ENCODE measurements around the gene UBQLN4.

Gene UBQLN4

GRCh38 chr1:156020293-156021092 is 33.1 kb downstream of the UBQLN4 start, which contains the start of gene SSR2:
TSS of gene SSR2 (minus strand) at chr1:156020951. CDS start at chr1:156020167, 784 bp downstream.
- Histone ChIP-seq H3K4me1 (ENCODE audit: insufficient read depth, low read length, poor library complexity, severe bottlenecking) (peaks cover 12% of the 10 kb centered on the region), H3K4me2 (ENCODE audit: low read depth, low read length, poor library complexity, severe bottlenecking) (peak within 1 kb of the TSS; percentile 96), H4K20me1 (ENCODE audit: insufficient read depth, low read length, poor library complexity, severe bottlenecking) (peaks cover 18% of the 10 kb centered on the region), H3F3A (ENCODE audit: low read depth) (no peaks in the 10 kb centered on the region), H3K79me2 (ENCODE audit: insufficient read depth, low read length) (peaks cover 42% of the 10 kb centered on the region), H3K36me3 (ENCODE audit: insufficient read depth, low read length) (peaks cover 8% of the 10 kb centered on the region; the same call in 1 of the 2 replicates), H3K27me3 (ENCODE audit: insufficient read depth, low read length, poor library complexity, severe bottlenecking) (no peaks in the 10 kb centered on the region), H2AFZ (ENCODE audit: low read length) (peak within 1 kb of the TSS; percentile 79), H3K9me2 (replicated peaks; ENCODE audit: low read depth, low read length) (no peaks in the 10 kb centered on the region), H3K9me3 (ENCODE audit: insufficient read depth, low read depth, low read length) (no peaks in the 10 kb centered on the region), H3K4me3 (ENCODE audit: low read length, poor library complexity, severe bottlenecking) (peak within 1 kb of the TSS; percentile 79), H3K9ac (ENCODE audit: low read depth, low read length, poor library complexity, severe bottlenecking) (peak within 1 kb of the TSS; percentile 83)
- TF ChIP-seq EZH2phosphoT487 (IDR thresholded peaks at IDR 0.05; ENCODE audit: borderline replicate concordance) (no peak), CTCF (conservative IDR thresholded peaks at IDR 0.05; ENCODE audit: low read length) (peak; percentile 23; the same call in 1 of the 2 replicates)

- H3K79me2 ChIP-seq (ENCODE audit: insufficient read depth, low read length): peaks cover 45% of the 10 kb centered on the region
These were observed 33.7 kb downstream of the UBQLN4 start for GRCh38 chr1:156019946-156020292.

GRCh38 chr1:156014829-156015228 is 38.8 kb downstream of the UBQLN4 start:
- peaks cover 50% of the 10 kb centered on the region for H3K79me2 ChIP-seq (ENCODE audit: insufficient read depth, low read length)
- no peak overlapping the region for H3K4me3 ChIP-seq (ENCODE audit: low read length, poor library complexity, severe bottlenecking)
- peaks cover 30% of the 10 kb centered on the region for H4K20me1 ChIP-seq (ENCODE audit: insufficient read depth, low read length, poor library complexity, severe bottlenecking)
- H3K27me3 ChIP-seq (ENCODE audit: insufficient read depth, low read length, poor library complexity, severe bottlenecking): no peaks in the 10 kb centered on the region
- H3K9ac ChIP-seq (ENCODE audit: low read depth, low read length, poor library complexity, severe bottlenecking): no peak overlapping the region
- H3K4me2 ChIP-seq (ENCODE audit: low read depth, low read length, poor library complexity, severe bottlenecking): no peak overlapping the region
- no peaks in the 10 kb centered on the region for H3K9me3 ChIP-seq (ENCODE audit: insufficient read depth, low read depth, low read length)
- H3F3A ChIP-seq (ENCODE audit: low read depth): no peaks in the 10 kb centered on the region; the same call in 1 of the 2 replicates
- H3K9me2 ChIP-seq (replicated peaks; ENCODE audit: low read depth, low read length): no peaks in the 10 kb centered on the region
- no peak for TF ChIP-seq CTCF (conservative IDR thresholded peaks at IDR 0.05; ENCODE audit: low read length)
- TF ChIP-seq EZH2phosphoT487 (IDR thresholded peaks at IDR 0.05; ENCODE audit: borderline replicate concordance): no peak
- peaks cover 10% of the 10 kb centered on the region for H3K4me1 ChIP-seq (ENCODE audit: insufficient read depth, low read length, poor library complexity, severe bottlenecking)
- peaks cover 47% of the 10 kb centered on the region; the same call in 1 of the 2 replicates for H3K36me3 ChIP-seq (ENCODE audit: insufficient read depth, low read length)
- H2AFZ ChIP-seq (ENCODE audit: low read length): no peak overlapping the region

More at GRCh38 chr1:156019946-156020292, 33.7 kb downstream of the UBQLN4 start:
- Histone ChIP-seq H3K4me1 (ENCODE audit: insufficient read depth, low read length, poor library complexity, severe bottlenecking) (peaks cover 12% of the 10 kb centered on the region), H3K4me3 (ENCODE audit: low read length, poor library complexity, severe bottlenecking) (peak overlapping the region; percentile 79), H3K36me3 (ENCODE audit: insufficient read depth, low read length) (peaks cover 10% of the 10 kb centered on the region; the same call in 1 of the 2 replicates), H3K27me3 (ENCODE audit: insufficient read depth, low read length, poor library complexity, severe bottlenecking) (no peaks in the 10 kb centered on the region), H3K9me3 (ENCODE audit: insufficient read depth, low read depth, low read length) (no peaks in the 10 kb centered on the region), H4K20me1 (ENCODE audit: insufficient read depth, low read length, poor library complexity, severe bottlenecking) (peaks cover 18% of the 10 kb centered on the region), H3F3A (ENCODE audit: low read depth) (no peaks in the 10 kb centered on the region), H3K9ac (ENCODE audit: low read depth, low read length, poor library complexity, severe bottlenecking) (peak overlapping the region; percentile 83), H2AFZ (ENCODE audit: low read length) (no peak overlapping the region), H3K9me2 (replicated peaks; ENCODE audit: low read depth, low read length) (no peaks in the 10 kb centered on the region), H3K4me2 (ENCODE audit: low read depth, low read length, poor library complexity, severe bottlenecking) (peak overlapping the region; percentile 96)
- TF ChIP-seq CTCF (conservative IDR thresholded peaks at IDR 0.05; ENCODE audit: low read length): no peak
- no peak for TF ChIP-seq EZH2phosphoT487 (IDR thresholded peaks at IDR 0.05; ENCODE audit: borderline replicate concordance)
